DMS 273 (cell line): ENCODE data around the gene TRIP12.
"Not testable (repeated sequence)": the region's sequence is repeated elsewhere in the genome, so short reads cannot be mapped to it uniquely, and the experiment has no call there.

Source experiments
- DNase-seq: peaks from one replicate; lab custom pipeline; 2025; ENCODE audit not compliant: unreplicated experiment; lab: John Stamatoyannopoulos, UW

TRIP12 gene

DNA sequence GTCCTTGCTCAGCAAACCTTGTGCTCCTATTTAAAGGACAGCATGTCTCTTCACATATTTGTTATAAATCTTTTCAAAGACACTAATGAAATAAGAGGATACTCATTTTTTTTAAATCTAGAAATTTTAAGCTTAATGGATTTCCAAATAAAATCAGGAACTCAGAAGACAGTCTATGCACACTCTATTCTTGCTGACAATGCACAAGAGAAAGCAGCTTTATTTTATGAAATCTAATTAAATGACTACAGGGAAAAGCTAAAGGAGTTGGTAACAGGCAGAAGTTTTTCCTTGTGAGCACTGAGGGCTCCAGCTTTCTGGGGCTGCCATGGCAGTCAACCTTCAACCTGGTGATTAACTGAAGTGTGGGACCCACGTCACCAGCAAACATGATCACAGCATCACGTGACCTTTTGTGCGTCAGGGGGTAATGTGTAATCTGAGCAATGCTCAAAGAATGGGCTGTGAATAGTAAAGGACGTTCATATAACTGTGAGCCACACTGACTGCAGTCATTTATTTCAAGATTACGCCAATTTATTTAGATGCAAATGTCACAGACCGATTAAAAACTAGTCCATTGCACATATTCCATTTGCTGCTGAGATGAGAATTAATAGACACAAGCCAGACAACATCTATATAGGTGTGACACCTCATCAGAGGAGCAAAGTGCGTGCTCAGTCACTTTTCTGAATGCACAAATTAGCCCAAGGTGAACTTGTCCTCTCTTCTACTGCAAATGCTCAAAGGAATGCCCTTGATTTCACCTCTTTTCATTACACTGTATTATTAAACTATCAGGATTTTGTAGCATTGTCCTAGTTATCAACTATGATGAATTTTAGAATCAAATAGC lies 195.9 kb downstream of the TRIP12 start:
- DNase-seq: no peak

DNA sequence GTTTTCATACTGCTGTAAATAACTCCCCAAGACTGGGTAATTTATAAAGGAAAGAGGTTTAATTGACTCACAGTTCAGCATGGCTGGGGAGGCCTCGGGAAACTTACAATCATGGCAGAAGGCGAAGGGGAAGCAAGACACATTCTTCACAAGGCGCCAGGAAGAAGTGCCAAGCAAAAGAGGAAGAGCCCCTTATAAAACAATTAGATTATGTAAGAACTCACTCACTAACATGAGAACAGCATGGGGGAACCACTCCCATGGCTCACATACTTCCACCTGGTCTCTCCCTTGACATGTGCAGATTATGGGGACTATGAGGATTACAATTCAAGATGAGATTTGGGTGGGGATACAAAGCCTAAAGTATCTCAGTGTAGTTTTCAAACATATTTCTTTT lies 198.6 kb downstream of the TRIP12 start:
- DNase-seq: not testable (repeated sequence)

DNA sequence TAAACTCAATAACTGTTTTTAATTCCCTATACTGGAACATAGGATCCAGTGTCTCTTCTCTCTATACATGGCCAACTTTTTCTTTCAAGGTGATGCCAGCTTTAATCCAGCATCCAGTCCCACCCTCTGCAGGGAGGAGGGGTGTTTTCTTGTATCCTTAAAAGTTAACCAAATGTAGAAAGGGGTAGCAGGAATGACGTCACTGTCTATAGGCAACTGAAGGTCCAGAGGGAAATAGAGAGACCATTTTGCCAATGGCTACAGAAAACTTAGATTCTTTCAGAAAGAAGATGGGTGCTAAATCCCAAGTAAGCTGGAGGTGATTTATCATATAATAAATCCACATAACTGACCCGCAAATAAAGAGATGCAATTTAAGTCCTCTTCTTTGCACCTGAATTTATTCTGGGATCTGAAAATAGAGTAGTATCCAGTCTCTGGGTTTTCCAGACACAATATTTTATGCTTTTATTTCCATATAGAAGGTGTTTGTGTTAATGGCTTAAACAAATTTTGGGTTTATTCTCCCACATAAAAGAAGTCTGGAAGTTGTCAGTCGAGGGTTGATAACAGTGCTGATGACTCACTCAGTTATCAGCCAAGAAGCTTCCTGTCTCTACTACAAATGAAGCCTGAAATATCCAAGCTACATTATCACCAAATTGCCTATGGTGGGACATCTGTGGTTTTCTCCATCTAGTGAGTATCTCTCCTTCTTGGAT lies 201.7 kb downstream of the TRIP12 start:
- no peak for DNase-seq

DNA sequence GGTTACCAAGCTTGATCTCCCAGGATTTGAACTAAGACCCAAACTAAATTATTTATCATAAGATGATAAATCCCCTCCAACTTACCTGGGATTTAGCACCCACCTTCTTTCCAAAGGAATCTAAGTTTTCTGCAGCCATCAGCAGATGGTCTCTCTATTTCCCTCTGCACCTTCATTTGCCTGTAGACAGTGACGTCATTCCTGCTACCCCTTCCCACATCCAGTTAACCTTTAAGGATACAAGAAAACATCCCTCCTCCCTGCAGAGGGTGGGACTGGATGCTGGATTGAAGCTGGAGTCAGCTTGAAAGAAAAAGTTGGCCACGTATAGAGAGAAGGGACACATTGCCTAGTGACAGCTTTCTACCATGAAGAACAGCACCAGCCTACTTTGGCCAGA lies 203.8 kb downstream of the TRIP12 start:
- no peak for DNase-seq

DNA sequence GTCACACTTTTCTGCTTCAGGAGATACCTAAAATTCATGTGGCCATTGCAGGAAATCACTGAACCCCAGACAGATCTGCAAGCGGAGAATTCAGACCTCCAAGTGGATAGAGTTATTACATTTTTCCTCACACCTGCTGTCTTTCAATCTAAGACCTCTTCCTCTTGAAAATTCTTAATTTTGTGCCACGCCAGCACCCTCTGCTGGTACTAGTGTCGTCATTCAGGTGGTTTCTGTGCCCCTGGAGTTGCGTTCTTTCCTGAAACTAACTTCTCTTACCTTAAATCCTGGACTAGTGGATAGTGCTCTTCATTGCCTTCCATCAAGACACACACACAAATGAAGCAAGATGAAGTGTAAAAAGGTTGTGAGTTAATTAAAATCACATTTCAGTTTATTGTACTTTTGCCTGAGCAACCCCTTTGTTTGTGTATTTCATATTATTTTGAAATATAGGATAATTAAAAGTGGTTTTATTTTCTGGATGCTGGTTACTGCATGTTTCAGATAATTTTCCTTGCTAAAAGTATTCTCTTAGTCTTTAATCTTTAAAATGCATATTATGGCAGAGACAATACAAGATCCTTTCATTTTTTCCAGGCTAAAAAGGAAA lies 205.8 kb downstream of the TRIP12 start:
- peak; percentile 79 for DNase-seq

DNA sequence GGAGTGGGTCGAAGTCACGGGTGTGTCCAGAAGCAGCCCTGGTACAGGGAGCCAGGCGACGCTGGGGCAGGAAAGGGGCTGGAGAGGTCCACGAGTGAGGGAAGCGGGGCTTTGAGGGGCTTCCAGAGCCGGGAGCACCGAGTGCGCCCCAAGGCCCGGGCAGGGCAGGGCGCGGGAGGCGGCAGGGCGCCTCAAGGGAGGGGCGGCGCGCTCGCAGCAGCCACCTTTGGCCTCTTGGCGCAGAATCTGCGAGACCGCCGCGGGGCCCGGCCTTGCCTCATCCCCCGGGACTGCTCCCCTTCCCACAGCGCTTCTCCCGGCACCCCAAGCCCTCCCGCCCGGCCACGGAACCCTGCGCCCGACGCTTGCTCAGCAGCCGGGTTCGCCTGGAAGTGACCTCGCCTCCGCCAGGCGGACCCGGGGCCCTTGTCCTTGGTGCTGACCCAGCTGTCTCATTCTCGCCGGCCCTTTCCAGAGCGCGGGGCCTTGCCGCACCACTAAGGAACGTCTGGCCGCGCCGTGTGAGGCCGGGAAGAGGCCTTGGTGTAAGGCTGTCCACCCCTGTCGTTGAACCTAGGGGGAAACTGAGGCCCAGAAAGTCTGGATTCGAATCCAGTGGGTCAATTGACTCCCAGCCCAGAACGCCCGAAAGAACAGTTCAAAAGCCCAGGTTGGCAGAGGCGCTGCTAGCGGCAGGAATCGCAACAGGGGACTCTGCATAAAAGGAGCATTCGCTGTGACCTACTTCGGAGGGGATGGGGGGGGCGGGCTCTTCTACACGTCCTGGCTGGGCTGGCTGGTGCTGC lies 206.9 kb downstream of the TRIP12 start:
- DNase-seq: peak; percentile 66

DNA sequence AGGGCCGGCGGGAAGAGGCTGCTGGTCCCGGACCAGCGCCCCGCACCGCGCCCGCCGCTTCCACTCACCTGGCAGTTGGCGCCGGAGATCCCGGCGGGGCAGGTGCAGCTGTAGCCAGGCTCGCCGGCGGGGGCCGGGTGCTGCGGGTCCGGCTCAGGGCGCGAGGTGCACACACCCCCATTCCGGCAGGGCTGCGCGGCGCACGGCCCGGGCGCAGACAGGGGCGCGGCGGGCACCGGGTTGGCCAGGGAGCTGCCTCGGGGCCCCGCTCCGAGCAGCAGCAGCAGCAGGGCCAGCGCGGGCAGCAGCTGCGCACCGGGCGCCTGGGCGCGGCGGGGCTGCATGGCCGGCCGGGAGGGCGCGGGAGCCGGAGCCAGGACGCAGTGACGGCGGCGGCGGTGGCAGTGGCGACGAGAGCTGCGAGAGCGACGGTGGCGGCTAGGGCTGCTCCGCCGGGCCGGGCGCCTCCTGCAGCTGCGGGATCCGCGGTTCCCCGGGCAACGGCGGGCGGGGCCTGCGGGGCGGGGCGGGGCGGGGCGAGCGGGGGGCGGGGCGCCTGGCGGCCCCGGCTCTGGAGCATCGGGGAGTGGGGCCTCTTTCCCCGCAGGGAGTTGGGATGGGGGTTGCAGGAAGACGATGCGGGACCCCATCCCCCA lies 207.6 kb downstream of the TRIP12 start, which contains the start of gene DNER:
TSS of gene DNER (minus strand) at position 476 of the 656 bp plus-strand sequence. CDS start at position 344, 132 bp downstream.
- peak; percentile 61 for DNase-seq
